Tibial nerve (tissue), 4 donors: ENCODE results near the gene KCNQ4.

Experiments
- EP300 ChIP-seq, 2 donors: sonication (generic); formaldehyde crosslinking; IDR thresholded peaks; one replicate each; pipeline ENCODE4 v1.6.1; 2017; ENCODE audit warnings: antibody characterized with exemption in 2 of 2, mild to moderate bottlenecking in 1 of 2
- POLR2A ChIP-seq, 2 donors: fragments of 450-650 bp; IDR thresholded peaks; one replicate each; pipeline ENCODE4 v1.6.1; 2017; ENCODE audit warnings: antibody characterized with exemption in 2 of 2, mild to moderate bottlenecking in 2 of 2, moderate library complexity in 2 of 2
- TF ChIP-seq, protein P1 (sequence below), 5 experiments: fragments of 200-600 bp in 3 of 5; fragments of 450-650 bp in 2 of 5; sonication (generic) in 3 of 5; IDR thresholded peaks; one replicate each; pipeline ENCODE4 v1.5.1; 2016 to 2019; ENCODE audit warnings: antibody characterized with exemption in 5 of 5, mild to moderate bottlenecking in 3 of 5, moderate library complexity in 2 of 5

DNA sequence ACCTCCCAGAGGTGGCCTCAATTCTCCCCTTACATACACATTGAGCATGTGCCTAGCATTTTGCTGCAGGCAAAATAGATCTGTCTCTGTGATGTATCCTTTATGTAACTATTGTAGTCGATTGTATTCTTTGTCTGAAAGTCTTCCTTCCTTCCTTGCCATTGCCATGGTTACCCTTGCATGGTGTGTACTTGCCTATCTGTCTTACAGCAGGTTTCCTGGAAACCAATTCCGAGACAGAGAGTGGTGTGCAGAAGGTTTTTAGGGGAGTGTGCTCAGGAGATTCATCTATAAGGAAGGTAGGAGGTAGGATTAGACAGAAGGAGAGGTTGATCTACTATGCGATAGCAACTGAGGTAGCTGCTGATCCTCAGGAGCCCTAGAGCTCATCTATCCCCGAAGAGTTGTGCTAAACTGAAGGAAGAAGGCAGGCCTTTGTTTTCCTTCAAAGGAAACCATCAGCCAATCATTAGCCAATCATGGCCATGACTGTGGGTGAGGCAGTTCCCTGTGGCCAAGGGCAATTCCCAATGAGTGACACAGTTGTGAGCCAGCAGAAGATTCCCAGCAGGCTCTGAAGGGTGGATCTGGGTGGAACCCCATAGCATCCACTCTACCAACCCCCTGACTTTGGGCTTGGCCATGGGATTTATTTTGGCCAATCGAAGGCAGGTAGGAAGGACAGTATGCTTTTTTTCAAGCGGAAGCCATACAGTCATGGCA, 63.6 kb downstream of the KCNQ4 start:
- TF ChIP-seq, protein P1, sequence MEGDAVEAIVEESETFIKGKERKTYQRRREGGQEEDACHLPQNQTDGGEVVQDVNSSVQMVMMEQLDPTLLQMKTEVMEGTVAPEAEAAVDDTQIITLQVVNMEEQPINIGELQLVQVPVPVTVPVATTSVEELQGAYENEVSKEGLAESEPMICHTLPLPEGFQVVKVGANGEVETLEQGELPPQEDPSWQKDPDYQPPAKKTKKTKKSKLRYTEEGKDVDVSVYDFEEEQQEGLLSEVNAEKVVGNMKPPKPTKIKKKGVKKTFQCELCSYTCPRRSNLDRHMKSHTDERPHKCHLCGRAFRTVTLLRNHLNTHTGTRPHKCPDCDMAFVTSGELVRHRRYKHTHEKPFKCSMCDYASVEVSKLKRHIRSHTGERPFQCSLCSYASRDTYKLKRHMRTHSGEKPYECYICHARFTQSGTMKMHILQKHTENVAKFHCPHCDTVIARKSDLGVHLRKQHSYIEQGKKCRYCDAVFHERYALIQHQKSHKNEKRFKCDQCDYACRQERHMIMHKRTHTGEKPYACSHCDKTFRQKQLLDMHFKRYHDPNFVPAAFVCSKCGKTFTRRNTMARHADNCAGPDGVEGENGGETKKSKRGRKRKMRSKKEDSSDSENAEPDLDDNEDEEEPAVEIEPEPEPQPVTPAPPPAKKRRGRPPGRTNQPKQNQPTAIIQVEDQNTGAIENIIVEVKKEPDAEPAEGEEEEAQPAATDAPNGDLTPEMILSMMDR (IDR thresholded peaks at IDR 0.05), result no peak
- TF ChIP-seq POLR2A (IDR thresholded peaks at IDR 0.05) (no peak), EP300 (IDR thresholded peaks at IDR 0.05) (no peak)
